C4-2B (cell line): ENCODE results near the gene NAA40.

ENCODE experiments used
- H3K27ac ChIP-seq: fragments of 450-650 bp; 2 replicates; pipeline ENCODE4 v1.5.1; 2017
- CTCF ChIP-seq: fragments of 450-650 bp; conservative IDR thresholded peaks from 2 replicates; pipeline ENCODE4 v1.5.1; 2017; ENCODE audit warnings: mild to moderate bottlenecking
- ZFX ChIP-seq: fragments of 450-650 bp; IDR thresholded peaks from 2 replicates; pipeline ENCODE4 v1.6.1; 2017

Gene NAA40

DNA sequence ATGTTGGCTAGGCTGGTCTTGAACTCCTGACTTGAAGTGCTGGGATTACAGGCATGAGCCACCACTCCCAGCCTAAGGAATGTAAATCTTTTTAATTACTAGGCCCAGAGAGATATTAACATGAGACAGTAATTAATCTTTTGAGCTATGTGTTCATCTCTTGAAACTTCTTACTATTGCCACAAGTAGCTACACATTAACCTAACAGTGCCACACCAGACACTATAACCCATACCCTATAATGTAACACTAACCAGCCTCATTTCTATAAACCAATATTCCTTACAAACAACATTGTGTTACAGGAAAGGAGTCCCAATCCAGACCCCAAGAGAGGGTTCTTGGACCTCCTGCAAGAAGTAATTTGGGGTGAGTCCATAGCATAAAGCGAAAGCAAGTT, 27.6 kb downstream of the NAA40 start:
- no peak overlapping the region for H3K27ac ChIP-seq
- TF ChIP-seq CTCF (no peak), ZFX (no peak)

GRCh38 chr11:63969461-63969860, 30.7 kb downstream of the NAA40 start:
- TF ChIP-seq CTCF (no peak), ZFX (no peak)

GRCh38 chr11:63970902-63971301, 32.1 kb downstream of the NAA40 start:
- TF ChIP-seq CTCF: no peak
- TF ChIP-seq ZFX: no peak
- no peak overlapping the region for H3K27ac ChIP-seq

More at GRCh38 chr11:63969461-63969860, 30.7 kb downstream of the NAA40 start:
- H3K27ac ChIP-seq: no peak overlapping the region

DNA sequence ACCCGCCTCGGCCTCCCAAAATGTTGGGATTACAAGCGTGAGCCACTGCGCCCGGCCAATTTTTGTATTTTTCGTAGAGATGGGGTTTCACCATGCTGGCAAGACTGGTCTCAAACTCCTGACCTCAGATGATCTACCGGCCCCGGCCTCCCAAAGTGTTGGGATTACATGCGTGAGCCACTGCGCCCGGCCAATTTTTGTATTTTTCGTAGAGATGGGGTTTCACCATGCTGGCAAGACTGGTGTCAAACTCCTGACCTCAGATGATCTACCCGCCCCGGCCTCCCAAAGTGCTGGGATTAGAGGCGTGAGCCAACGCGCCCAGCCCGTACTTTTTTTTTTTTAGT, 35.1 kb downstream of the NAA40 start:
- H3K27ac ChIP-seq: peak overlapping the region; percentile 99; the same call in 1 of the 2 replicates

- H3K27ac ChIP-seq: peak within 1 kb of the TSS; percentile 99
- peak; percentile 91; the same call in 1 of the 2 replicates for TF ChIP-seq ZFX
- TF ChIP-seq CTCF: no peak
These were observed 35.7 kb downstream of the NAA40 start, which contains the start of gene COX8A for GRCh38 chr11:63974259-63975143. TSS of gene COX8A (plus strand) at chr11:63974620. CDS start at chr11:63974681, 61 bp downstream.

DNA sequence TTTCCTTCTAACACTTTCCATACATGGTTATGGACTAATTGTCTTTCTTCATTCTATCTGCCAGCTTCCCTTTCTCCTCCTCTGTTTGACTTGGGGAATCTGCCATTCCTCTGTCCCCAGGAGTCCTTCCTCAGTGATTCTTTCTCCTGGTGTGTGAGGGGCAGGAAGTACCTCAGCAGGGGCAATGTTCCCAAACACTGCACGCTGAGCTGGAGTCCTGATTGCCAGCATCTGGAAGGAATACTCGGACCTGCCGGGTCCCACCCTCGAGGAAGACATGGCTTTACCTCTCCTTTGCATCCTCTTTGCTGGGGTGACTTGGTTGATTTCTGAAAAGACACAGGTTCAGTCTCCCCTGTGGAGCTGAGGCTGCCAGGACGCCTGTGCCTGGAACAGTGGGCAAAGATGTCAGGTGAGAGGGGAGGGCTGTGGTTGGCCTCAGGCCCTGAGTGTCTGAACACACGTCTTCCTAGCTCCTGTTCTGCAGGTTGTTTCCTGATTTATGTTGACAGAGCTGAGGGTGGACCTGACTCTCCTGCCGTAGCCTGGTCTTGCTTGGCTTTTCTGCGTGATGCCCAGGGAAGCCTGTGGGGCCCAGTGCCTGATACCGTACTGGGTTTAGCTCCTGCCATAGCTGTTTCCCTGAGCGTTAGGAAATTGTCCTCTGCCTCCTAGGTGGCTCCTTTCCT, 39.9 kb downstream of the NAA40 start:
- H3K27ac ChIP-seq: no peak overlapping the region
- TF ChIP-seq ZFX: no peak
- TF ChIP-seq CTCF: no peak

DNA sequence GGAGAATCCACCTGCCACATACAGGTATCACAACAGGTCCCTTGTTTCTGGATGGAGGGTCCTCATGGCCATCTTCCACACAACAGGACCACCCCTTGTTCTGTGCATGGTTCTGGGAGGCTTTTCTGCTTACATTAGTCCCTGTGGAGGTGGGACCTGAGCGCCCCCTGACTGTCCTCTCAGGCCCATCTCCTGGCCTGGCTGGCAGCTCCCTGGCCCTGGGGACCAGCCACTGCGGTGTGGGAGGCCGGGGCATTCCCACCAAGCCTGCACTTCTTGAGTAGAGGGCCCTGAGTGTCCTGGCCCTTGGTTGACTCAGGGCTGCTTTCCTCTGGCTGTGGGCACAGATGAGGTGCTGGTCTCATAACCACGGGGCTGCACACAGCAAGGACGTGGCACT, 40.6 kb downstream of the NAA40 start:
- TF ChIP-seq CTCF: no peak
- TF ChIP-seq ZFX: no peak
- no peak overlapping the region for H3K27ac ChIP-seq
